ENCODE data around the gene AUNIP. TPM values are rescaled to one million over a fixed set of nuclear protein-coding genes. Genes with fewer than 3 reads are reported as not detected.

The AUNIP gene
- total RNA-seq, 1 experiment from 2014 or later: 16.8 TPM

GRCh38 chr1:25818569-25818968, 40.7 kb downstream of the AUNIP start:
- H3K27me3 ChIP-seq (replicated peaks; ENCODE audit: control insufficient read depth, insufficient read depth, low read length): no peaks in the 10 kb centered on the region
- CTCF ChIA-PET: interaction anchor here (0.6 to 1.0 kb wide), 3 partner anchors 8 to 210 kb away, joined by 3 to 4 read pairs (median 3); no protein-coding TSS in a partner anchor
- H3K9me3 ChIP-seq: no peaks in the 10 kb centered on the region
- no peak for DNase-seq
- no TSS peak for BruUV-seq (replicated peaks)
- POLR2A ChIA-PET: no interaction called here
- H3K4me1 Mint-ChIP-seq (ENCODE audit: low read depth, unreplicated experiment): peaks cover 26% of the 10 kb centered on the region
- no peaks in the 10 kb centered on the region for H3K36me3 ChIP-seq (ENCODE audit: control insufficient read depth, insufficient read depth, low read length)
- peak overlapping the region; percentile 77 for H3K4me3 Mint-ChIP-seq (ENCODE audit: unreplicated experiment)
- H3K9me3 Mint-ChIP-seq (ENCODE audit: unreplicated experiment): no peaks in the 10 kb centered on the region
- peak overlapping the region; percentile 66 for H3K4me3 ChIP-seq (ENCODE audit: low read depth, low read length)
- peaks cover 15% of the 10 kb centered on the region for H3K4me1 ChIP-seq
- peak overlapping the region; percentile 97 for H3K27ac Mint-ChIP-seq (ENCODE audit: unreplicated experiment)
- no peaks in the 10 kb centered on the region for H3K27me3 Mint-ChIP-seq (ENCODE audit: insufficient read depth, unreplicated experiment)
- intact Hi-C loops (cut with micrococcal nuclease; ENCODE audit: unreplicated experiment): loop anchor here (2.0 kb wide), 1 partner anchor 70 kb away; no protein-coding TSS in a partner anchor
- H3K36me3 Mint-ChIP-seq (ENCODE audit: insufficient read depth, unreplicated experiment): peaks cover 29% of the 10 kb centered on the region
- TF ChIP-seq, protein P1, sequence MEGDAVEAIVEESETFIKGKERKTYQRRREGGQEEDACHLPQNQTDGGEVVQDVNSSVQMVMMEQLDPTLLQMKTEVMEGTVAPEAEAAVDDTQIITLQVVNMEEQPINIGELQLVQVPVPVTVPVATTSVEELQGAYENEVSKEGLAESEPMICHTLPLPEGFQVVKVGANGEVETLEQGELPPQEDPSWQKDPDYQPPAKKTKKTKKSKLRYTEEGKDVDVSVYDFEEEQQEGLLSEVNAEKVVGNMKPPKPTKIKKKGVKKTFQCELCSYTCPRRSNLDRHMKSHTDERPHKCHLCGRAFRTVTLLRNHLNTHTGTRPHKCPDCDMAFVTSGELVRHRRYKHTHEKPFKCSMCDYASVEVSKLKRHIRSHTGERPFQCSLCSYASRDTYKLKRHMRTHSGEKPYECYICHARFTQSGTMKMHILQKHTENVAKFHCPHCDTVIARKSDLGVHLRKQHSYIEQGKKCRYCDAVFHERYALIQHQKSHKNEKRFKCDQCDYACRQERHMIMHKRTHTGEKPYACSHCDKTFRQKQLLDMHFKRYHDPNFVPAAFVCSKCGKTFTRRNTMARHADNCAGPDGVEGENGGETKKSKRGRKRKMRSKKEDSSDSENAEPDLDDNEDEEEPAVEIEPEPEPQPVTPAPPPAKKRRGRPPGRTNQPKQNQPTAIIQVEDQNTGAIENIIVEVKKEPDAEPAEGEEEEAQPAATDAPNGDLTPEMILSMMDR (IDR thresholded peaks at IDR 0.05; ENCODE audit: insufficient read depth in 1 of 2, low read depth in 1 of 2, low read length in 1 of 2, severe bottlenecking in 1 of 2, unreplicated experiment in 1 of 2): no peak

GRCh38 chr1:25817840-25818501, 41.3 kb downstream of the AUNIP start:
- peaks cover 15% of the 10 kb centered on the region for H3K4me1 ChIP-seq
- H3K9me3 ChIP-seq: no peaks in the 10 kb centered on the region
- CTCF ChIA-PET: interaction anchor here (0.6 to 1.0 kb wide), 3 partner anchors 179 to 323 kb away, joined by 3 to 4 read pairs (median 3); no protein-coding TSS in a partner anchor
- no peak overlapping the region; the same call in 1 of the 2 replicates for H3K4me3 ChIP-seq (ENCODE audit: low read depth, low read length)
- POLR2A ChIA-PET: no interaction called here
- TF ChIP-seq, protein P1 (IDR thresholded peaks at IDR 0.05; ENCODE audit: insufficient read depth in 1 of 2, low read depth in 1 of 2, low read length in 1 of 2, severe bottlenecking in 1 of 2, unreplicated experiment in 1 of 2): peak in 1 of 2 experiments; percentile 36
- BruUV-seq (replicated peaks): no TSS peak
- Mint-ChIP-seq H3K36me3 (ENCODE audit: insufficient read depth, unreplicated experiment) (peaks cover 33% of the 10 kb centered on the region), H3K27ac (ENCODE audit: unreplicated experiment) (peak overlapping the region; percentile 97), H3K4me1 (ENCODE audit: low read depth, unreplicated experiment) (peaks cover 26% of the 10 kb centered on the region), H3K4me3 (ENCODE audit: unreplicated experiment) (peak overlapping the region; percentile 77), H3K27me3 (ENCODE audit: insufficient read depth, unreplicated experiment) (no peaks in the 10 kb centered on the region), H3K9me3 (ENCODE audit: unreplicated experiment) (no peaks in the 10 kb centered on the region)
- intact Hi-C loops (cut with micrococcal nuclease; ENCODE audit: unreplicated experiment): loop anchor here (2.0 kb wide), 1 partner anchor 71 kb away; no protein-coding TSS in a partner anchor
- H3K27me3 ChIP-seq (replicated peaks; ENCODE audit: control insufficient read depth, insufficient read depth, low read length): no peaks in the 10 kb centered on the region
- DNase-seq: peak in 1 of 2 experiments; percentile 31
- no peaks in the 10 kb centered on the region for H3K36me3 ChIP-seq (ENCODE audit: control insufficient read depth, insufficient read depth, low read length)

DNA sequence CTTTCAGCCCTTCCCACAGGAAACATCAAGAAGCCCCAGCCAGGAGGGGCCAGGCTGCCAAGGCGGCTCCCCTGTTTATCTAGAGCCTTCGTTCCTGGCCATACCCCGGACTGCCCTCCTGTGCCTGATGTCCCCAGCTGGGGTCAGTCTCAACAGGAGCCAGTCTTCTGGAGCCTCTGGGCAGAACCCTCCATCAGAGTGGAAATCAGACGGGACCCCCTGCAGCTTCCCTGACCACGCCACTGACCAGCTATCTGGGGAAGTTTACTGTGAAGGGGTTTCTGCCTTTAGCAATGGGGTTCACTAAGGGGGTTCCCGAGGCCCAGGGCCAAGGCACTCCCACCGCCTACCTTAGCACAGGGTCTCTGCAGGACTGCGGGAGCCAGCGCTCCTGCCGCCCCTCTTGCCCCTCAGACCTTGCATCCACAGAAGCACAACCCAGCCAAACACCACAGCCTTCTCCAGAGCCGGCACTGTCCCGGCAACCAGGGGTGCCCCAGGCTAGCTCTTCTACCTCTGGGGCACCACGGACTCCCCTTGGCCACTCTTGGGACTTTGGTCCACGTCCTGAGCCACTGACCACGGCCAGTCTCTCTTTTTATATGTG, 43.0 kb downstream of the AUNIP start:
- Mint-ChIP-seq H3K9me3 (ENCODE audit: unreplicated experiment) (no peaks in the 10 kb centered on the region), H3K4me1 (ENCODE audit: low read depth, unreplicated experiment) (peaks cover 16% of the 10 kb centered on the region), H3K27me3 (ENCODE audit: insufficient read depth, unreplicated experiment) (no peaks in the 10 kb centered on the region), H3K36me3 (ENCODE audit: insufficient read depth, unreplicated experiment) (peaks cover 38% of the 10 kb centered on the region), H3K4me3 (ENCODE audit: unreplicated experiment) (no peak overlapping the region), H3K27ac (ENCODE audit: unreplicated experiment) (no peak overlapping the region)
- no TSS peak for BruUV-seq (replicated peaks)
- H3K27me3 ChIP-seq (replicated peaks; ENCODE audit: control insufficient read depth, insufficient read depth, low read length): no peaks in the 10 kb centered on the region
- no peak for DNase-seq
- H3K4me3 ChIP-seq (ENCODE audit: low read depth, low read length): no peak overlapping the region
- H3K4me1 ChIP-seq: peaks cover 15% of the 10 kb centered on the region
- H3K9me3 ChIP-seq: no peaks in the 10 kb centered on the region
- TF ChIP-seq, protein P1 (IDR thresholded peaks at IDR 0.05; ENCODE audit: insufficient read depth in 1 of 2, low read depth in 1 of 2, low read length in 1 of 2, severe bottlenecking in 1 of 2, unreplicated experiment in 1 of 2): no peak
- intact Hi-C loops (cut with micrococcal nuclease; ENCODE audit: unreplicated experiment): no loop called here
- POLR2A ChIA-PET: no interaction called here
- no peaks in the 10 kb centered on the region for H3K36me3 ChIP-seq (ENCODE audit: control insufficient read depth, insufficient read depth, low read length)
- CTCF ChIA-PET: no interaction called here
